GM21619 (cell line): ENCODE measurements around the gene GP5.

Experiments used
- ATAC-seq: cut with Tn5 transposase; IDR thresholded peaks from one replicate; pipeline ENCODE4 v1.9.1; 2021; ENCODE audit not compliant: unreplicated experiment

GP5 gene, protein sequence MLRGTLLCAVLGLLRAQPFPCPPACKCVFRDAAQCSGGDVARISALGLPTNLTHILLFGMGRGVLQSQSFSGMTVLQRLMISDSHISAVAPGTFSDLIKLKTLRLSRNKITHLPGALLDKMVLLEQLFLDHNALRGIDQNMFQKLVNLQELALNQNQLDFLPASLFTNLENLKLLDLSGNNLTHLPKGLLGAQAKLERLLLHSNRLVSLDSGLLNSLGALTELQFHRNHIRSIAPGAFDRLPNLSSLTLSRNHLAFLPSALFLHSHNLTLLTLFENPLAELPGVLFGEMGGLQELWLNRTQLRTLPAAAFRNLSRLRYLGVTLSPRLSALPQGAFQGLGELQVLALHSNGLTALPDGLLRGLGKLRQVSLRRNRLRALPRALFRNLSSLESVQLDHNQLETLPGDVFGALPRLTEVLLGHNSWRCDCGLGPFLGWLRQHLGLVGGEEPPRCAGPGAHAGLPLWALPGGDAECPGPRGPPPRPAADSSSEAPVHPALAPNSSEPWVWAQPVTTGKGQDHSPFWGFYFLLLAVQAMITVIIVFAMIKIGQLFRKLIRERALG

DNA sequence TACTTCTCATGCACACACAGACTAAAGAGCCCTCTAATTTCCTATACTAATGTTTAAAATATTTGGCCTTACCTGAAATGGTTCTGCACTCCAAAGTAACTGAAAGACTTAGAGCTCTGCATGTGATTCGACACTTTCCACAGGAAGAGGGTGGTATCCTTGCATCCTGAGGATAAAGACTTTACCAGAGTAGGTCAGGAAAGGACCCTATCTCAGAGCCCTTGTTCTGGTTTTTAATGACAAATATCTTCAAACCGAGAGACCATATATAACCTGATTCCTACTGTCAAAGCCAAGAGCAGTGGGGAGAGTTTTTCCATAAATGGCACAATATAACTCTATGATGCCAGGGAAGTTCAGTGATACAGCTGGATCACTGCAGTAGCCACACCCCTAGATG is at the start of gene GP5:
TSS of gene GP5 (minus strand) at position 101 of the 400 bp plus-strand sequence. CDS start 984 bp downstream, outside the sequence.
- no peak for ATAC-seq

GRCh38 chr3:194447657-194448056 is 48.6 kb upstream of the GP5 start:
- no peak for ATAC-seq

DNA sequence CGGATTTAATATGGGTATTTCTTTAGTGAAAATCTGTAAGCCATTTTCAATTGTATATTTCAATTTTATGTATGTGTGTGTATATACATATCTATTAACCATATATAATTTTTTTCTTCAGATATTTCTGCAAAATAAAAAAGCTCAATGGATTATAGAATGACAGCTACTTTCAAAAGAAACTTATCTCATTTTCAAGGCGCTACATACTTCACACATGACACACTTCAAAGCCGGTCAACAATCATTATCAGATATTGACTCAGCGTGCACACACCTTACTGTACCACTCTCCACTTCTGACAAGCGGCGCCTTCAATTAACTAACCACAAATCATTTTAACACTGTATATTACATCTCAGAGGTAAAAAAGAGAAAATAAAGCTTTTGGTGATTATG is 48.1 kb upstream of the GP5 start:
- ATAC-seq: no peak

GRCh38 chr3:194446754-194447153 is 47.7 kb upstream of the GP5 start:
- no peak for ATAC-seq

DNA sequence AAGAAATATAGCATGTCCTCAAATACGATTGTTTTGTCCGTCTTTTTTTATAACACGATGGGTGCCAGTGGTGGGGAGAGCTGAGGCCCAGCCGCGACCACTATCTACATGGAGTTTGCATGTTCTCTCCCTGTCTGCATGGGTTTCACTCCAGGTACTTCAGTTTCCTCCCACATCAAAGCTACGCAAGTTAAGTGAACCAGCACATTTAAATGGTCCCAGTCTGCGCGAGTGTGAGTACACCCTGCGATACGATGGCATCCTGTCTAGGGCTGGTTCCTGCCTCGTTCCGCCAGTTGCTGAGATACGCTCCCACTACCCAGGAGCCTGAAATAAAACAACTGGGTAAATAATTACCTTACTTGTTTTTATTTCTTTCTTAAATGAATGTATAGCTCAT is 47.1 kb upstream of the GP5 start:
- no peak for ATAC-seq

- ATAC-seq: no peak
Measured at GRCh38 chr3:194443901-194444300, 44.8 kb upstream of the GP5 start.

DNA sequence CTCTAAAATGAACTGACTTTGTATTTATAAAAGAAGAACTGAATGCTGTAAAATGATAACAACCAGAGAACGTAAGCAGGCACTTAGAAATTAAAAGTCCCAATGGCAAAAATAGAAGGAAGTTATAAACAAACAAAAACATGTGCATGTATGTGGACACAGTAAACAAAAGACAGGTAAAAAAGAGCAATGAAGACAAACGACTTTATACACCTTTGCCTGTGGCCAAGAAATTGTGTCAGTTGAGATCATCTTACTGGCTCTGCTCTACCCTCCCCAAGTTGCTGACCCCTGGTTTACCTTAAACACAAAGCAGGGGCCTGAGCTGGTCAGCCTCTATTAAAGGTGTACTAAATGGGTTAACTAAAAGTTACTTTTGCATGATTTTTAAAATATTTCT is 41.7 kb upstream of the GP5 start:
- no peak for ATAC-seq

GRCh38 chr3:194439881-194440550 is 41.0 kb upstream of the GP5 start:
- ATAC-seq: no peak

GRCh38 chr3:194434503-194434902 is 35.4 kb upstream of the GP5 start:
- no peak for ATAC-seq

DNA sequence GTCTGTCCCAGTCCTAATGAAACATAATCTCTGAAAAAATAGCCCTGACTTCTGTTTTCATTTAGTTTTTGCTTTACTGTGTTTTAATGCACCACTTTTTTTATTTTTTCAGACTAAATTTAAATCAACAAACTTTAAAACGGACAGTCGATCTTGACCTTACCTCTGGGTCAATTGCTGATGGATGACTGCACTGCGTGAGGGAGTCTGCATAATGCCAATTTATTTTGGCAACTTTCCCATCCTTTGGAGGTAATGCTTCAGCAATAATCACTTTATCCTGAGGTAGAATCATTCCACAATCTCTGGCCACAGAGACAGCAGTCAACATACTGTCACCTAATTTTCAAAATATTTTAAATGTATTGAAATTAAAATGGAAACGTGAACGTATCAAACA is 32.5 kb upstream of the GP5 start:
- no peak for ATAC-seq

GRCh38 chr3:194425399-194425798 is 26.3 kb upstream of the GP5 start:
- no peak for ATAC-seq

DNA sequence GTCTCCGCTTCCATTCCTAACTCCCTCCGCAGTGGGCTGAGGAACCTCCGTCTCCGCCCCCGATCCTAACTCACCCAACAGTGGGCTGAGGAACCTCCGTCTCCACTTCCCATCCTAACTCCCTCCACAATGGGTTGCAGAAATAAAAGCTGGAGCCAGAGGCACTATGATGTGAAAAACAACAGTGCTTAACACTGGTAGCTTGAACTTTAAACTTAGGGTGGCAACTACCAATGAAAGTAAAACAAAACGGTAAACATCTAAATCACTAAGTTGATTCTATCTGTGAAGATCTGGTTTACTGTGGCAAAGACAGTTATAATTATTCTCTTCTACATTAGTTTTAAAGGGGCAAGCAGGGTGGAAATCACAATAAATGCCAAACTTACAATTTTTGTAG is 25.9 kb upstream of the GP5 start:
- ATAC-seq: no peak

DNA sequence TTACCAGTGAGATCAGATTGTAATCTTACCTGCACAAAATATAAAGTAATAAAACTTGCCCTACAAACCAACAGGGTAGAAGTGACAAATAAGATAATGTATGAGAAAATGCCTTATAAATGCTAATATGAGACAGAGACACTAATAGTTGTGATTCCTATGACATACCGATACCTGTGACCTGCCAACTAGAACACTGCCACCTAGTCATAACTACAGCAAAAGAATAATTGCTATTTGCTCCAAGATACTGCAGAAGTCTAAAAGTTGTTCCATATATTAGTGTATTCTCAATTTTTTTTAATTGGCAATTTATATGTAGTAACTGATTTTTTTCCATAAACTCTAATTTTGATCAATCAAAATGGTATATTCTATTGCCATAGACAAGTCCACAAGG is 25.3 kb upstream of the GP5 start:
- no peak for ATAC-seq

DNA sequence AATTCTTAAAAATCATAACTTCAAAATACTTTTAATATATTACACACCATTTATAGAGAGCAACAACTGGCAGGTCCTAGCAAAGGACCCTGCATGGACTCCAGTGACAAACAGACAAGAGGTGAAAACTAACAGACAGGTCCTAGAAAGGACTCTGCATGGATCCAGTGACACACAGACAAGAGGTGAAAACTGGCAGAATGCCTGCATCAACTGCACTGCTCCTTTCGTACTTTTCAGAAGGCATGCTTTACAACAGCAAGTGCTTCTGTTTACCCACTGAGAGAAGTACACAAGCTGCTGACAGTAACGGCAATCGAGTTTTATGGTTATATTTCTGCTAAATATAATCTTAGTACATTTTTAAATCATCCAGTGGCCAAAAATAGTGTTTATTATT is 24.3 kb upstream of the GP5 start:
- no peak for ATAC-seq

- ATAC-seq: no peak
Measured at GRCh38 chr3:194422188-194422587, 23.1 kb upstream of the GP5 start.

GRCh38 chr3:194418671-194419070 is 19.6 kb upstream of the GP5 start:
- no peak for ATAC-seq

- no peak for ATAC-seq
Measured at GRCh38 chr3:194407423-194407822, 8.4 kb upstream of the GP5 start.

- no peak for ATAC-seq
Measured at GRCh38 chr3:194405766-194406165, 6.7 kb upstream of the GP5 start.

GRCh38 chr3:194404365-194405140 is 5.5 kb upstream of the GP5 start:
- ATAC-seq: no peak

- no peak for ATAC-seq
Measured at GRCh38 chr3:194401868-194402329, 2.8 kb upstream of the GP5 start.

DNA sequence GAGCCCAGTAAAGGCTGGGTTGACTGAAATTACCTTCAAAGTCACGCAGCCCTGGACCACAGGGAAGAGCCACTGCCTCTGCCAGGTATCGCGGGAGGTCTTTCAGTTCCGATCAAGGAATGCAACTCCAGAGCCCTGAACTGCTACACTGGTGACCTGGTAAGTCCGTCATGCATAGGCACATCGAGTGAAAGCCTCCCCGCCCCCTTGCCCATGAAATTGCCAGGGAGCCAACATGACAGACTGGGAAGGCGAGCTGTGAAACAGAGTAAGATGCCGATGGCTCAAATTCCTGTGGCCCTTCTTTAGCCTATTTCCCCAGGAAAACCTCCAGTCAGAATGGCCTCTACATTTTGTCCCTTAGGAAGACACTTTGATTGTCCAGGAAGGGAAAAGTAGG is 2.3 kb upstream of the GP5 start:
- ATAC-seq: no peak
